Activated CD8-positive, alpha-beta T cell treated with anti-CD3 and anti-CD28 coated beads for 36 hours (primary cell): Measurements from ENCODE around the gene FGF14. TPM values are rescaled to one million over a fixed set of nuclear protein-coding genes. Genes with fewer than 3 reads are reported as not detected.

Experiments
- ATAC-seq: fragments of 200-7000 bp; cut with Tn5 transposase; one replicate; pipeline ENCODE4 v1.10.0; 2021; ENCODE audit warnings: mild to moderate bottlenecking, moderate library complexity
- CTCF ChIA-PET: fragments of 350-600 bp; sonication (Branson Sonifier 250); formaldehyde crosslinking; loops from one replicate; lab custom pipeline; 2021; ENCODE audit warnings: antibody characterized with exemption; lab: Charles Lee
- POLR2A ChIA-PET: fragments of 350-600 bp; sonication (Branson Sonifier 250); formaldehyde crosslinking; loops from one replicate; lab custom pipeline; 2021; ENCODE audit warnings: antibody characterized with exemption; lab: Charles Lee
- DNase-seq: peaks from one replicate; pipeline ENCODE4 v3.0.0-alpha.2; 2020
- H3K27ac Mint-ChIP-seq: one replicate; pipeline ENCODE4 v1.8.0; 2021; ENCODE audit warnings: mild to moderate bottlenecking, mixed read lengths
- H3K27me3 Mint-ChIP-seq: one replicate; pipeline ENCODE4 v1.8.0; 2021; ENCODE audit warnings: mixed read lengths
- H3K36me3 Mint-ChIP-seq: one replicate; pipeline ENCODE4 v1.8.0; 2021; ENCODE audit warnings: low read depth, mixed read lengths
- H3K4me1 Mint-ChIP-seq: one replicate; pipeline ENCODE4 v1.8.0; 2021; ENCODE audit warnings: low read depth, mixed read lengths
- H3K4me3 Mint-ChIP-seq: one replicate; pipeline ENCODE4 v1.8.0; 2021; ENCODE audit warnings: mild to moderate bottlenecking, moderate library complexity, mixed read lengths
- H3K9me3 Mint-ChIP-seq: one replicate; pipeline ENCODE4 v1.8.0; 2021; ENCODE audit warnings: mixed read lengths
- intact Hi-C: fragments of 100-400 bp; cut with micrococcal nuclease; formaldehyde crosslinking; loops from one replicate; pipeline ENCODE4 v1.10.0; 2022
- total RNA-seq, 2 experiments: library from RNA; stranded (reverse); gene quantifications; one replicate each; pipeline ENCODE4 v1.2.3, GENCODE V29; 2021
- TF ChIP-seq, protein P1 (sequence below): fragments of 200-600 bp; IDR thresholded peaks from one replicate; pipeline ENCODE4 v1.8.0; 2022; ENCODE audit warnings: antibody characterized with exemption, mild to moderate bottlenecking

The FGF14 gene
- total RNA-seq, 2 experiments from 2014 or later = not detected

DNA sequence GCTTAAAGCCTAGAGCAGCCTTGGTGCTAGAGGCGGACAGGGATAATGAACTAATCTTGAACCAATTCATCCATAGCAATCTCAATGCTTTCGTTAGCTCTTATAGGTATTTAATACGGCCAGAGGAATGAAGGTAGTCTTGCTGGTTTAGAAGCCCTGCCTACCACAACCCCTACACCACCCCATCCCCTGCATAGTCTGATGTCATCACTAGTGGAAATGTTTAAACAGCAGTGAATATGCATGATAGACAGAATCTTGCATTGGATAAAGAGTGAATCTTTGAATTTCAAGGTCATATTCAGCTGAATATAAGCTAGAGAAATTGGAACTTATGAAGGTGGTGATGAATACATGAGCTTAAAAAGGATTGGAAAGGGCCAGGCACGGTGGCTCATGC lies 627.5 kb downstream of the FGF14 start:
- CTCF ChIA-PET = no interaction called here
- Mint-ChIP-seq H3K27ac (no peak overlapping the region), H3K4me3 (no peak overlapping the region), H3K27me3 (peaks cover 4% of the 10 kb centered on the region), H3K36me3 (no peaks in the 10 kb centered on the region), H3K9me3 (no peaks in the 10 kb centered on the region), H3K4me1 (no peaks in the 10 kb centered on the region)
- TF ChIP-seq, protein P1, sequence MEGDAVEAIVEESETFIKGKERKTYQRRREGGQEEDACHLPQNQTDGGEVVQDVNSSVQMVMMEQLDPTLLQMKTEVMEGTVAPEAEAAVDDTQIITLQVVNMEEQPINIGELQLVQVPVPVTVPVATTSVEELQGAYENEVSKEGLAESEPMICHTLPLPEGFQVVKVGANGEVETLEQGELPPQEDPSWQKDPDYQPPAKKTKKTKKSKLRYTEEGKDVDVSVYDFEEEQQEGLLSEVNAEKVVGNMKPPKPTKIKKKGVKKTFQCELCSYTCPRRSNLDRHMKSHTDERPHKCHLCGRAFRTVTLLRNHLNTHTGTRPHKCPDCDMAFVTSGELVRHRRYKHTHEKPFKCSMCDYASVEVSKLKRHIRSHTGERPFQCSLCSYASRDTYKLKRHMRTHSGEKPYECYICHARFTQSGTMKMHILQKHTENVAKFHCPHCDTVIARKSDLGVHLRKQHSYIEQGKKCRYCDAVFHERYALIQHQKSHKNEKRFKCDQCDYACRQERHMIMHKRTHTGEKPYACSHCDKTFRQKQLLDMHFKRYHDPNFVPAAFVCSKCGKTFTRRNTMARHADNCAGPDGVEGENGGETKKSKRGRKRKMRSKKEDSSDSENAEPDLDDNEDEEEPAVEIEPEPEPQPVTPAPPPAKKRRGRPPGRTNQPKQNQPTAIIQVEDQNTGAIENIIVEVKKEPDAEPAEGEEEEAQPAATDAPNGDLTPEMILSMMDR = no peak
- intact Hi-C loops = no loop called here
- no peak for DNase-seq
- no peak for ATAC-seq
- POLR2A ChIA-PET = no interaction called here

DNA sequence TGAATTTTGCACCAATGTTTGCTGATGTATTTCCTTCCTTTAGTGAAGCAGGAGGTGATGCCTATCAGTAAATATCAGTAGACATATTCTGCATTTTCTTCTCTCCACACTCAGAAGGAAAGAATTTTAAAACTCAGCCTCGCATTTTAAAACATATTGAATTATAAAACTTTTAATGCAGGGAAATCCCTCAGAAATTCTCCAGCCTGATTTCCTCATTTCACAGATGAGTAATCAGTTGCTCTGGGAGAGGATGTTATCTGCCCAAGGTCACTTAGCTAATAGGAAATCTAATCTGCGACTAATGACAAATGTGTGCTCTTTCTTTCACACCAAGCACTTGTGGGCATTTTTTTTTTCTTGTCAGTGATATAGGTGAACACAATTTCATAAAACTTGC lies 628.8 kb downstream of the FGF14 start:
- Mint-ChIP-seq H3K27ac (no peak overlapping the region), H3K4me1 (no peaks in the 10 kb centered on the region), H3K4me3 (no peak overlapping the region), H3K9me3 (no peaks in the 10 kb centered on the region), H3K27me3 (peaks cover 10% of the 10 kb centered on the region), H3K36me3 (no peaks in the 10 kb centered on the region)
- intact Hi-C loops = no loop called here
- TF ChIP-seq, protein P1 = no peak
- DNase-seq (no peak), ATAC-seq (no peak)
- ChIA-PET POLR2A (no interaction called here), CTCF (no interaction called here)

DNA sequence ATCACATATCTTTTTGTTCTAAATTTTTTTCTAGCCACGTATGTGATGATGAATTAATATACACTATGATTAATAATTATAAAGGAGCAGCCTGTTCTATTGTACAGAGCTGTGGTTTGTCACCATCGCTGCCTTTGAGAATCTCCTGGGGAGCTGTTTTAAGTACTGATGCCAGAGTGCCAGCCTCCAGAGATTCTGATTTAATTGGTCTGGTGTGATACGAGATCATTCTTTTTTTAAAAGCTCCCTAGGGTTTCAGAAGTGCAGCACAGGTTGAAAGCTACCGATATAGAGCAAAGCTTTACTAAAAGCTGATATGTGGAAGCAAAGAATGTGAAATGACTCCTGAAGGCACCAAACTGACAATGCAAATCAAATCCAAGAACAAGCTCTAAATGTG lies 634.7 kb downstream of the FGF14 start:
- no peak overlapping the region for H3K27ac Mint-ChIP-seq
- H3K4me1 Mint-ChIP-seq = no peaks in the 10 kb centered on the region
- no peak for ATAC-seq
- intact Hi-C loops = no loop called here
- TF ChIP-seq, protein P1 = no peak
- ChIA-PET POLR2A (no interaction called here), CTCF (interaction anchor here (1.3 kb wide), 1 partner anchor 9 kb away, joined by 4 read pairs; no protein-coding TSS in a partner anchor)
- H3K4me3 Mint-ChIP-seq = no peak overlapping the region
- no peaks in the 10 kb centered on the region for H3K36me3 Mint-ChIP-seq
- no peaks in the 10 kb centered on the region for H3K9me3 Mint-ChIP-seq
- DNase-seq = no peak
- H3K27me3 Mint-ChIP-seq = peaks cover 8% of the 10 kb centered on the region

DNA sequence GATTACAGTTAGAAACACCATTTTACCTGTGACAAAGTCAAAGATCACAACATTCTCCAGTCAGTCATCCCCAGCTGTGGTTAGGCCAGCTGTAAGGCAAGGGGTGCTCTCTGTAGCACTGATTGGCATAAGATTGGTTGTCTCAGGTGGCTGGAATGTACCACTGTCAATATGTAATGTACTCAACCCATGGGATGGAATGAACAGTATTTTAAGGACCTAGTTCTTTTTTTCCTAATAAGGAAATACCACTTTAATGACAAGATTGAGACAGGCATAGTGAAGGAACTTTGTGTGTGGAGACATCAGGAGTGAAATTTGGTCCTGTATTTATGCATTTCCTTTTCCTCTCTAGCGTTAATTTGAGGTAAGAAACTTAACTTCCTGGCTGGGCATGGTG lies 638.7 kb downstream of the FGF14 start:
- no peaks in the 10 kb centered on the region for H3K36me3 Mint-ChIP-seq
- no peaks in the 10 kb centered on the region for H3K4me1 Mint-ChIP-seq
- ATAC-seq (no peak), DNase-seq (no peak)
- POLR2A ChIA-PET = no interaction called here
- H3K9me3 Mint-ChIP-seq = no peaks in the 10 kb centered on the region
- no peak overlapping the region for H3K4me3 Mint-ChIP-seq
- H3K27me3 Mint-ChIP-seq = peaks cover 16% of the 10 kb centered on the region
- no peak overlapping the region for H3K27ac Mint-ChIP-seq
- CTCF ChIA-PET = no interaction called here
- TF ChIP-seq, protein P1 = no peak
- intact Hi-C loops = loop anchor here (5.0 kb wide), 1 partner anchor 616 kb away; no protein-coding TSS in a partner anchor

DNA sequence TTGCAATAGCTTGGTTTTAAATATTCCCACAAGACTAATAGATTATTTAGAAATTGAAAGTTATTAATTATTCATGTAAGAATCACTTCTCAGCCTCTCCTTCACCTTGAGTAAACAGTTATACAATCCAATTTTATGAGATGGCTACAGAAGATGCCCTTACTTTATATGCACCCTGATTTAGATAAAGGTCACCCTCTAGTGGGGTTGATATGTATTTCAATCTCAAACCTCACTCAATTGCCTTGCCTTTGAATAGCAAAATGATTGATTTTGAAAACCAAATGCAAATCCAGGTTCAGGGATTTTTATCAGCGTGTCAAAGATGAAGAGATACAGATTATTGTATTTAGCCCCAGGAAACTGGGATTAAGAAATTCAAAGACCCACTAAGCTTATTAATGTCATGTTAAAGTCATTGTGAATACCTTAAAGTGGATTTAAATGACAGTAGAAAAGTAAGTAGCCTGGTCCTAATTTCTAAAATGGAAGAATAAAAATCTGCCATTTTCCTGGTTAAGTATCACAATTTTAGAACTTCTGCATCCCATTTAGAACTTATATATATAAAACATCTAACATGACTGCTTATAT lies 644.3 kb downstream of the FGF14 start:
- H3K4me3 Mint-ChIP-seq = no peak overlapping the region
- no peaks in the 10 kb centered on the region for H3K9me3 Mint-ChIP-seq
- H3K4me1 Mint-ChIP-seq = no peaks in the 10 kb centered on the region
- intact Hi-C loops = loop anchor here (5.0 kb wide), 1 partner anchor 245 kb away; no protein-coding TSS in a partner anchor
- no peak overlapping the region for H3K27ac Mint-ChIP-seq
- DNase-seq = no peak
- TF ChIP-seq, protein P1 = peak; percentile 64
- H3K27me3 Mint-ChIP-seq = peaks cover 12% of the 10 kb centered on the region
- ATAC-seq = no peak
- ChIA-PET POLR2A (no interaction called here), CTCF (interaction anchor here (0.7 to 2.9 kb wide), 6 partner anchors 9 to 615 kb away, joined by 3 to 22 read pairs (median 4); no protein-coding TSS in a partner anchor)
- no peaks in the 10 kb centered on the region for H3K36me3 Mint-ChIP-seq
